Stimulated activated CD8-positive, alpha-beta memory T cell treated with anti-CD3 and anti-CD28 coated beads, Interleukin-4, amount 100 ng/mL, for 24 hours (primary cell): ENCODE results near the gene LRRC70.
"Not testable (repeated sequence)": the region's sequence is repeated elsewhere in the genome, so short reads cannot be mapped to it uniquely, and the experiment has no call there.

Source experiments
- DNase-seq: peaks from one replicate; pipeline ENCODE4 v3.0.0-alpha.2; 2020; ENCODE audit warnings: low read depth

LRRC70 gene, protein sequence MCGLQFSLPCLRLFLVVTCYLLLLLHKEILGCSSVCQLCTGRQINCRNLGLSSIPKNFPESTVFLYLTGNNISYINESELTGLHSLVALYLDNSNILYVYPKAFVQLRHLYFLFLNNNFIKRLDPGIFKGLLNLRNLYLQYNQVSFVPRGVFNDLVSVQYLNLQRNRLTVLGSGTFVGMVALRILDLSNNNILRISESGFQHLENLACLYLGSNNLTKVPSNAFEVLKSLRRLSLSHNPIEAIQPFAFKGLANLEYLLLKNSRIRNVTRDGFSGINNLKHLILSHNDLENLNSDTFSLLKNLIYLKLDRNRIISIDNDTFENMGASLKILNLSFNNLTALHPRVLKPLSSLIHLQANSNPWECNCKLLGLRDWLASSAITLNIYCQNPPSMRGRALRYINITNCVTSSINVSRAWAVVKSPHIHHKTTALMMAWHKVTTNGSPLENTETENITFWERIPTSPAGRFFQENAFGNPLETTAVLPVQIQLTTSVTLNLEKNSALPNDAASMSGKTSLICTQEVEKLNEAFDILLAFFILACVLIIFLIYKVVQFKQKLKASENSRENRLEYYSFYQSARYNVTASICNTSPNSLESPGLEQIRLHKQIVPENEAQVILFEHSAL

DNA sequence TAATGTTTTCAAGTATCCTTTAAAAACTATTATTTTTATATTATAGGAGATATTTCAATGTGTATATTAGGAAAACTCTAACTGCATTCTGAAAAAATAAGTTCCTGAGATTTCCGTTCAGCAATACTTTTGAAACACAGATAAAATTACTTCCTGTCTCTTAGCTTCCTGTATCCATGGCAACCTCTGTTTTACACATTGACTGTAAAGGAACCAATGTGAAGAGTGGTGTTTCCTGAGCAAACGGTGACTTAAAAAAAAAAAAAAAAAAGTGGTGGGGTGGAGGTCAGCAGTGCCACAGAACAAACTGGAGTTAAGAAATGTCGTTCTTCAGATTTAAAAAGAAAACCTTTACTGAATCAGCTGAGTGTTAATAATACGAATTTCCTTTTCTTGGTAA, at the start of gene LRRC70:
TSS of gene LRRC70 (plus strand) at position 280 of the 400 bp plus-strand sequence. CDS start 620 bp downstream, outside the sequence.
- no peak for DNase-seq

DNA sequence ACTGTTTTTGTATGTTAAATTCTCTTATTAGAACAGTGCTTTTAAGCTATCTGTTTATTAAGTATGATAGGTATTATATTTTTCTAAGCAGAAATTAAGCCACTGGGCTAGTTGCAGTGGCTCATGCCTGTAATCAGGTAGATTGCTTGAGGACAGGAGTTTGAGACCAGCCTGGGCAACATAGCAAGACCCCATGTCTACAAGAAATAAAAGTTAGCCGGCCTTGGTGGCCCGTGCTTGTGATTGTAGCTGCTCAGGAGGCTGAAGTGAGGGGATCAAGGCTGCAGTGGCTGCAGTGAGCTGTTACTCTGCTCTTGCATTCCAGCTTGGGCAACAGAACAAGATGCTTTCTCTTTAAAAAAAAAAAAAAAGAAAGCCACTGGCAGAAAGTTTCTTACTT, 45.0 kb upstream of the LRRC70 start:
- no peak for DNase-seq

DNA sequence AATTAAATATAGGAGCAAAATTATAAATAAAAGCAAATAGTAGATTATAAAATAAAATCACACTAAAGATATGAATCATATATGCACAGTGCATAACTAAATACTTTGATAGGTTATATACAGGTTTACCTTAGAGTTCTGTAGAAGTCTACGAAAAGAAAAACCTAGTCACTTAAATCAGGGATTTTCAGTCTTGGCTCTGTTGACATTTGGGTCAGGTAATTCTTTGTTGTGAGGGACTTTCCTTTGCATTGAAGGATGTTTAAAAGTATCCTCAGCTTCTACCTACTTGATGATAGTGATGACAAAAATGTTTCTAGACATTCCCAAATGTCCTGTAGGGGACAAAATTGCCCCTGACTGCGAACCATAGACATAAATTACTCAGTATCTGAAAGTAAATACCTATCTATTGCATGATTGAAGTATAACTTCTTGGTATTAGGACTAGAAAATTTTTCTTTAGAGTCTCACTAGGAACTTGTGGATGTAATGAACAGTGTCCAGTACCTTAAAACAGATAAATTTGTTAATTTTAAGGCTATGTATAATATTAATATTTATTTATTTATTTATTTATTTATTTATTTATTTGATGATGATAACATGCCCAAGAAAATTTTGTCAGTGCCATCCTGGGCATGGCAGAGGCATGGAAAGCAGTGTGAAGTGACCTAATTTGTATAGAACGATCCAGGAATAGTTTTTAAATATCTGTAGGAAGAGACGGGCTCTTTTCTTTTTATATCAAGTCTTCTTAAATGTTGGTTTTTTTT, 44.0 kb upstream of the LRRC70 start:
- DNase-seq = no peak

DNA sequence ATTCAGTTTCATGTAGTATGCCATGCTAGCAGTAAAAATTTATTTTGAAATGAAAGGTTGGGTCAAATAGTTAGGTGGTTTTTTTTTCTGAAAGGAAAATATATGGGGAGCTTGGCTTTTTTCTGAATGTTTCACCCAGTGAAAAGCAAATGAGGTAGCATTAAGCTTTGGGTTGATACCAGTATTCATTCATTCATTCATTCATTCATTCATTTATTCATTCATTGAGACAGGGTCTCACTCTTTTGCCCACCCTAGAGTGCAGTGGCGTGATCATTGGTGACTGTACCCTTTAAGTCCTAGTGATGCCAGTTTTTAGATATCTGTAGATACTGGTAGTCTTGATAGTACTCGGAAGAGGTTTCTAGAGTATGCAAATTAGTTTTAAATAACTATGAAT, 42.4 kb upstream of the LRRC70 start:
- DNase-seq = no peak

DNA sequence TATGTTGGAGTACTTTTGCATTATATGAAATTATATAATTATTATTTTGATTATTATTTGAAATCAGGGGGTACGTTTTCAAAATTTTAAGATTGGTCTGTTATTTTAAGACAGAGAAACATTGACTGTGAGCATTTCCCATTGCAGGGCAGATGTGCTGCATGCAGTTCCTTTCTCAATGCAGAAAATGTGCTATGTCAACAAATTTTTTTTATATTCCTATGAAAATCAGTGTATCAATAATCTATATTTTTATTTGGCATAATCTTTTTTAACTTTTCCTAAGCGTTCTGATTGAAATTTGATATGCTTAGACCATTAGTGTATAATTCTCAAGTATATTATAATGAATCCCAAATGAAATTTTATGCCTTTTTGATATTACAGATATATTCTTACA, 41.8 kb upstream of the LRRC70 start:
- DNase-seq = no peak

DNA sequence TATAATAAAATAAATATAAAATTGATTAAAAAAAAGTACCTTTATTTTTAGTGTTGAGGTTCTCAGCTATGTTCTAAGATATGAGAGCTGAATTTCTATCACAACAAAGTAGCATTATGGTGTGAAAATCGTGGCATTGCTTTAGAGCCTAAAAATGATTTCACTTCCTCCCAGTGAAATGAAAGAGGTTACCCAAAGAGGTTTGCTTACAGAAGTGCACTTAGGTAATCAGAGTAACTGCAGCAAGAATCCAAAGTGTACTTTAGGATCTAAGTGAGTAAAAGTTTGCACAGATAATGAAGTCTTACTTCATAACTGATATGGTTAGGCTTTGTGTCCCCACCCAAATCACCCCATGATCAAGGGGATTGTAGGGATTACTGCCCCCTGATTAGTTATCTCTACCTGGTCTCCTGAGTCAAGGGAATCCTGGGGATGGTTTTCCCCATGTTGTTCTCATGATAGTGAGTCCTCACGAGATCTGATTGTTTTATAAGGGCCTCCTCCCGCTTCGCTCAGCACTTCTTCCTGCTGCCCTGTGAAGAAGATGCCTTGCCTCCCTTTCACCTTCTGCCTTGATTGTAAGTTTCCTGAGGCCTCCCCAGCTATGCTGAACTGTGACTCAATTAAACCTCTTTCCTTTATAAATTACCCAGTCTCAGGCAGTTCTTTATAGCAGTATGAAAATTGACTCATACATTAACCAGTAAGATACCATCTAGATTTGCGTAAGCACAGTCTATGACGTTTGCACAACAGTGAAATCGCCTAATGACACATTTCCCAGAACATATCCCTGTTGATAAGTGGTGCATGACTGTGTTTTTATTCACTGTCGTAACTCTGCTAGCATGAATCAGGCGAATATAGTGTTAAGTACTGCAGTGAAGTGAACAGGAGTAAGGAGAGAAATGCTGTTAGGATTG, 40.3 kb upstream of the LRRC70 start:
- no peak for DNase-seq

DNA sequence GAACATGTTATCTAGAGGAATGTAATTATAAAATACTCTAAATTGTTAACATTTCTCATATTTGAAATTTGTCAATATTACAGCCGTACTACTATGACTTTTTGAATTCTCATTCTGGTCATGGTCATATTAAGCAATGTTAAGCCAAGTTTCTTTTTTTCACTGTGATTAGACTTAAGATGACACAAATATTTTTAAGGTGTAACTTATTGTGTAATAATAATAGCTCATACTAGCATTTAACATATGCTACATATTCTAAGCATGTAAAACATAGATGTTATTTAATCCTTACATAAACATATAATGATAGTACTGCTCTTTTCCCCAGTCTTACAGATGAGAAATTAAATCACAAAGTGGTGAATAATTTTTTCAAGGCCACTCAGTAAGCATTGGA, 35.9 kb upstream of the LRRC70 start:
- DNase-seq = no peak

DNA sequence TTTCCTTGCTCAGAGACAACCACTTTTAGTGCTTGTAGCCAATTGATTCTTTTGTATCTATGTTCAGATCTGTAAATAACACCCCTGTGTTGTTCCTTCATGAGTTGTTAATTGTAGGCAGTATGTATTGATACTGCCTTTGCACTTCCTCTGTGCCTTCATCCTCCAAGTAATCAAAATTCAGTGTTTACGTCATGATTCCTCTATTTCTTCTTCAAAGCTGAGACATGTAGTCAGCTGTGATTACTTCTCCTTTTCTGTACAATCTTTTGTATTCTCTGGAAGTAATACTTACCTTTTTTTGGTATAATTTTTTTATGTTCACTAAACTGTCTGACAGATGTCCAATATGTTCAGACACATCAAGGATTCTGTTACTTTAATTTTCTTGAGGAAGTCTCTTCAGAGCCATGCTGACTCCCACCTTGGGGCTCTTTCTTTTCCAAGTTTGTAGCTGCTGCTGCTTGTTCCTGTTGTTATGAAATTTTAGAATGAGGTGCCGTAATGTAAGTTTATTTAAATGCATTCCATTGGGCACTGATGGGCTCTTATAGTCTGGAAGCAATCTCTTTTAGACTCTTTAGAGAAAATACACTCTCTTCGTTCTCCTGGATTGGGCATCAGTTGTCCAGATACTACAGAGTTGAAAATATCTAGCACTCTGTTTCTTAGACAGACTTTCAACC, 30.5 kb upstream of the LRRC70 start:
- no peak for DNase-seq

DNA sequence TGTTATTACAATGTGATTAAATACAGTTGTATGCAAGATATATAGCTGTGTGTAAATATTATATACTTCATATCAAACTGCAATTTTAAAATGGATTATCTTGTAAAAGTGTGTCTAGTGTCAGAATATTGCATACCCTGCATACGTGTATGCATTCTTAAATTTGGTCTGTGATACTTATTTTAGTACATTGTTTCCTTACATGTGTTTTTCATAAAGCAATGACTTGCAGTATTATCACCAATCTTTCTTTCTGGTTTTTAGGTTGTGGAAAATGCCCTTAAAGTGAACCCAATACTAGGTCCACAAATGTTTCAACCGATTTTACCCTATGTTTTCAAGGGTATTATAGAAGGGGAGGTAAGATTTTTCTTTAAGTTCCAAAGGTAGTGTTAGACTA, 28.5 kb upstream of the LRRC70 start:
- DNase-seq = no peak

DNA sequence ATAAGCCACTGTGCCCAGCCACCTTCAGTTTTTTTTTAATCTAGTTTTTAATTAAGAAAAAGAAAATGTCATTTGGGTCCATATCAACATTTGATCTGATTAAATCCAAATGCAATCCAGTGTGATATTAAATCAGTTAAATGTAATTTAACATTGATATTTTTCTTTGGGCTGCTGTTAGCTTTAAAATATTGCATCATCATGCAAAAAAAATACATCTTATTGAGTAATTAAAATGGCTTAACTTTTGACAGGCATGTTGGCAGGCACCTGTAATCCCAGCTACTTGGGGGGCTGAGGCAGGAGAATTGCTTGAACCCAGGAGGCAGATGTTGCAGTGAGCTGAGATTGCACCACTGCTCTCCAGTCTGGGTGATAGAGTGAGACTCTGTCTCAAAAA, 22.7 kb upstream of the LRRC70 start:
- DNase-seq = no peak

DNA sequence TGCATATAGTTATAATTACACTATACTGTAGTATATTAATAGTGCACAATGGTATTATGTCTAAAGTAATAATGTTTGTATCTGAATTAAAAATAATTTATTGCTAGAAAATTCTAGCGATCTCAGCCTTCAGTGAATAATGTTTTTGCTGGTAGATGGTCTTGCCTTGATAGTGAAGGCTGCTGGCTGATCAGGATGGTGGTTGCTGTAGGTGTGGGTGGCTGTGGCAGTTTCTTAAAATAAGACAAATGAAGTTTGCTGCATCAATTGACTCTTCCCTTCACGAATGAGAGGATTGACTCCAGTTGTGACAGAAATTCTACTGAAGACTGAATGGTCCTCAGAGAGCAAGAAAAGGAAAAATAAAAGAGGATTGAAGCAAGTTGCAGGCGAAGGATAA, 19.7 kb upstream of the LRRC70 start:
- no peak for DNase-seq

DNA sequence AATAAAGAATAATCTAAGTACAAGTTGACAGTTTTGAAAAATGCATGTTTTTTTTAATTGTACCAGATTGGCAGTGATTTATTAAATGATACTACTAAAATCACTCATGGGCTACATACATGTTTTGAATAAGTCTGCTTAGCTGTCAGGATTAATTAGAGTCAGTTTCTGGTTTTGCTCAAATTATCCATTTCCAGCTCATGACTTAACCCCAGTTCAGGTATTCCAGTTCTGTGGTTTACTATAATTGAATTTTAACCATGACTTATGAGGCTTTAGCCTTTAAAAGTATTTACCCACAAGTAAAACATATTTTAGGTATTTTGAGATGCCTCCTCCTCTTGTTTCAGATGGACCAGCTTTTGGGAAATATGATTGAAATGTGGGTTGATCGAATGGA, 17.8 kb upstream of the LRRC70 start:
- DNase-seq = no peak

DNA sequence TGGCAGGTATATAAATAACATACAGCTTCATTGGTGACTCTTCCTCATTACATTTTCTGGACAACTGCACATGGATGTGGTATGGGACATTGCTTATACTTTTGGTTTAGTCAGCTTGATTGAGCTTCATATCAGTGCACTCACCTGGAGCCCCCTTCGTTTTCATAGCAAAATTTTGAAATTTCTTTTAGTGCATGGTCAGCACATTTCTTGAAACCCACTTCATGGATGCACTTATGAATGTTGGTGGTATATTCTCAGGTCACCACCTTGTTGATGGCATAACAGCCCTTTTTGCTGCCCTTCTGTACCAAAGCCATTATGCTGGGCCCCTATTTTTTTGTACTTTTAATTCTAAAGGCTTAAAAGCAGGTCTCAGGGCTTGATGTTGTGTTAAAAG, 16.7 kb upstream of the LRRC70 start:
- DNase-seq = no peak

DNA sequence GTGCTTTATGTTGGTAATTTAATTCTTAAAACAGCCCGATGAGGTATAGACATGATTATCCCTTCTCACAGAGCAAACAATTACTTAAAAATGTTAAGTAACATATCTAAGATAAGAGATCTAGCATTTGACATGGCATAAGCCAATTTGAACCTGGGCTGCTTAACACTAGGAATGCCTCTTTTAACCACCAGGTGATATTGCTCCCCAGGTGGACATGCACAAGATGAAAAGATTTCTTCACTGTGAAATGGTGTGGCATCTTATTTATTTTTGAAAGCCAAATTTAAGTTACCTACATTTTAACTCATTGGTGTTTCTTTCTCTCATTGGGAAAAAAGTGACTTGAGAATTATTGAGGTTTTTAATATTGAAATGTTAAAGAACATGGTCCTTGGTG, 15.8 kb upstream of the LRRC70 start:
- DNase-seq = no peak

DNA sequence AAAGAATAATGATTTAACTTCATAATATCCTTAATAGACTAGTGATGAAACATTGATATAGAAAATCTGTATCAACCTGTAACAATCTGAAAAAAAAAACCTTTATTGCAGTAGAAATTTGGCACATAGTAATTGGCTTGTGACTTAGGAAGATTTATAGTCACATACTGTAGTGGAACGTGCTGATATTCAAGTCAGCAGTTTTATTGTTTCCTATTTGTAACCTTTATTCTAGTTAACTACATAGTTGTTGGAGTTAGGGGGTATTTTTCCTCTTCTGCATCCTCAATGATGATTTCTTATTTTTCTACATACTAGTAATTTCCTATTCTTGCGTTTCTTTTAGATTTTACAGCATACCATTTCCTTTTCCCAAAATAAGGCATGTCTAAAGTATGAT, 14.5 kb upstream of the LRRC70 start:
- DNase-seq = no peak

DNA sequence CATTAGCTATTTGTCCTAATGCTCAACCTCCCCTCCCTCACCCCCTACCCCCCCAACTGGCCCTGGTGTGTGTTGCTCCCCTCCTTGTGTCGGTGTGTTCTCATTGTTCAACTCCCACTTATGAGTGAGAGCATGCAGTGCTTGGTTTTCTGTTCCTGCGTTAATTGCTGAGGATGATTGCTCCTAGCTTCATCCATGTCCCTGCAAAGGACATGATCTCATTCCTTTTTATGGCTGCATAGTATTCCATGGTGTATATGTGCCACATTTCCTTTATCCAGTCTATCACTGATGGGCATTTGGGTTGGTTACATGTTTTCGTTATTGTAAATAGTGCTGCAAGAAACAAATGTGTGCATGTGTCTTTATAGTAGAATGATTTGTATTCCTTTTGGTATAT, 12.9 kb upstream of the LRRC70 start:
- DNase-seq = not testable (repeated sequence)

DNA sequence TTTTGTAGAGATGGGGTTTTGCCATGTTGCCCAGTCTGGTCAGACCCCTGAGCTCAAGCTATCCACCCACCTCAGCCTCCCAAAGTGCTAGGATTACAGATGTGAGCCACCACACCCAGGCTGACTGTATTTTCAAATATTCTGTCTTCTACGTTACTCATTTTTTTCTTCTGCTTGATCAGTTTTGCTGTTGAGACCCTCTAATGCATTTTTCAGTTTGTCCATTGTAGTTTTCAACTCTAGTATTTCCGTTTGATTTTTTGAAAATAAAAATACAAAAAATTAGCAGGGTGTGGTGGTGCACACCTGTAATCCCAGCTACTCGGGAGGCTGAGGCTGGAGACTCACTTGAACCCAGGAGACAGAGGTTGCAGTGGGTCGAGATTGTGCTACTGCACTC, 10.5 kb upstream of the LRRC70 start:
- no peak for DNase-seq

DNA sequence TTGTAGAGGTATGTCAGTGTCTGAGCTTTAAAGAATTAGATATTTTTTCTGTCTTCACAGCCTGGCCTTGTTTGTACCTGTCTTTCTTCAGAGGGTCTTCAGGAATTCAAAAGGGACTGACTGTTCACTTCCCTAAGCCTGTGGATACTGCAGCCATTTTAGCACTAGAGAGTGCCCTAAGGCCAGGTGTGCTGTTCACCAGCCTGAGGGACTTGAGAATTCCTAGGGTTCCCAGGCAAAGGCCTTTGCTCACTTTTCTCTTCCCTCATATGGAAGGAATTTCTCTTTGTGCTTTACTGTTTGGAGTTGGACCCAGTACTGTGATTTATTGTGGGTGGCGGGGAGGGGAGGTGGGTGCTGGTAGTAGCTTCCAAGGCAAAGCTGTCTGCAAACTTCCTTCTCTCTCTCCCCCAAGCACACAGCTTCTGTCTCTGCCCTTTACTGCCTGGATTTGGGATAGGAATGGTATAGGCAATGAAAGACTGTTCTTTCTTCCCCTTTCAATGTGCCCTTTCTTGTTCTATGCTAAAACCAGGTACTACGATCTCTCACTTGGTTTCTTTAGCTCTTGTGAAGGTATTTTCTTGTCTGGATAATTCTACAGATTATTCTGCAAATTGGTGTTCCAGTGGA, 9.7 kb upstream of the LRRC70 start:
- no peak for DNase-seq

DNA sequence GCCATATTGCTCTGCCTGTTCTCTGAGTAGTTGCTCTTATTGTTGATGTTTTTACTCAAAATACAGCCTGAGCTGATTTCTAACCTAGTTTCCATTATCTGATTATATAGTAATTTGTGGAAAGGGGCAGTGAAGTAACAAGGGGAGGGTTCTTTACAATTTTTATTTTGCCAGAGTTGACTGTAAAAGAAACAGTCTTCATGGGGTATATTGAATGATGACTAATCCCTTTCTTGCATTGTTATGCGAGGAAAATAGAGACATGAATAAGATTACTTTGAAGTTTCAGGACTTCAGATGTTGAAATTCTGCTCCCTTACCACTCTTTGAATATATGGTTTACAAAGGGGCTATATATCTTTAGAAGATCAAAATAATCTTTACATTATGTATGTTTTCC, 9.1 kb upstream of the LRRC70 start:
- no peak for DNase-seq

DNA sequence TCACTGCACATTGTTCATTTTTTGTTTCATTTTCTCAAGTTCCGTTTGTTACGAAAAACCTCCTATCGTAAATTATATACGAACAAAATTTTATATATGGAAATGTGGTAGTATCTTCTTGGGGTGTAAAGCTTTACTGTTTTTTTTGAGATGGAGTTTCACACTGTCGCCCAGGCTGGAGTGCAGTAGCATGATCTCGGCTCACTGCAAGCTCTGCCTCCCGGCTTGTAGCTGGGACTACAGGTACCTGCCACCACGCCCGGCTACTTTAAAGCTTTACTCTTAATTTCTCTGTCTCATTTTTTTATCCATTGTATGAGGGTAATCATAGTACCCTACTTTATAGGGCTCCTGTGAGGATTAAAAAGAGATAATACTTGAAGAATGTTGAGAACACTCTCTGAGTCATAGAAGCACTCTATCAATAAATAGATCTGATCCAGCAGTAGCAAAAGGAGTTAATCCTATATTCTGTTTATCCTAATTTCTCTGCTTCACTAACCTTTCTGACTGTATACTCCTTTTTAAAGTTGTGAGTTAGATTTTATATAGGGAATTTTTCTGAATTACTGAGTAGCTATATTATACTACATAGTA, 5.6 kb upstream of the LRRC70 start:
- DNase-seq = no peak

DNA sequence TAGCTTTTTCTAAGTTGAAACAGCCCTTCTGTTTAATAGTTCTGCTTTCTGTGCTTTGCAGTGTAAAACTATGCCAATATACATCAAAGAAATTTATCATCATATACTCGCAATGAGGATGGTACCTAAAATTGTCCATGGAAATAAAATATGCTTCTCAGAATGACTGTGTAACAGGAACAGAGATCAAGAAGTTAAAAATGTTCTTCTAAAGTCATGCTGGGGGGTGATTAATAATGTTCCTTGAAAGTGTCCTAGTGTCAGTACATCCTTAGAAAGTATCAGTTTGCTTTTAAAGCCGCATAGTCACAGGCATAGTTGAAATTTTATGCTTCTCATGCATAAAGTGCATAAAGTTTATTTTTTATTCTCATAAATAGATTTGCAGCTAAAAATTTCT, 4.0 kb upstream of the LRRC70 start:
- DNase-seq = no peak
